ENCODE measurements around the gene ENO2.

Gene ENO2

GRCh38 chr12:6914947-6915788, 788 bp downstream of the ENO2 start:
- peak; percentile 14 for DNase-seq

GRCh38 chr12:6915789-6916285, 1.5 kb downstream of the ENO2 start:
- no peak for DNase-seq

- no peak for DNase-seq
Measured at GRCh38 chr12:6916426-6917200, 2.2 kb downstream of the ENO2 start.

- no peak for DNase-seq
Measured at GRCh38 chr12:6917491-6918231, 3.3 kb downstream of the ENO2 start.

- DNase-seq = no peak
Measured at GRCh38 chr12:6919588-6919987, 5.2 kb downstream of the ENO2 start.

GRCh38 chr12:6921539-6921938, 7.2 kb downstream of the ENO2 start:
- DNase-seq = no peak

- no peak for DNase-seq
Measured at GRCh38 chr12:6921996-6922946, 7.9 kb downstream of the ENO2 start.

GRCh38 chr12:6923003-6923732, 8.8 kb downstream of the ENO2 start:
- no peak for DNase-seq

GRCh38 chr12:6923851-6924250, 9.5 kb downstream of the ENO2 start:
- DNase-seq = no peak

GRCh38 chr12:6925239-6925539, 10.8 kb downstream of the ENO2 start:
- DNase-seq = no peak

- no peak for DNase-seq
Measured at GRCh38 chr12:6925540-6926279, 11.3 kb downstream of the ENO2 start.

GRCh38 chr12:6927379-6928021, 13.1 kb downstream of the ENO2 start, which contains the start of gene ATN1:
TSS of gene ATN1 (plus strand) at chr12:6927959. CDS start at chr12:6934002, 6,043 bp downstream.
- peak; percentile 9 for DNase-seq

- DNase-seq = no peak
Measured at GRCh38 chr12:6928022-6928702, 13.8 kb downstream of the ENO2 start.

GRCh38 chr12:6928703-6929407, 14.5 kb downstream of the ENO2 start:
- DNase-seq = no peak

GRCh38 chr12:6929466-6930452, 15.4 kb downstream of the ENO2 start:
- DNase-seq = no peak

- no peak for DNase-seq
Measured at GRCh38 chr12:6932766-6933165, 18.4 kb downstream of the ENO2 start.

GRCh38 chr12:6934110-6934509, 19.7 kb downstream of the ENO2 start:
- no peak for DNase-seq
